AG09309 (cell line): ENCODE data around the gene FCN1.
"Not testable (repeated sequence)": the region's sequence is repeated elsewhere in the genome, so short reads cannot be mapped to it uniquely, and the experiment has no call there.

ENCODE experiments used
- DNase-seq: peaks from one replicate; pipeline ENCODE4 v3.0.0-alpha.2; 2010; ENCODE audit warnings: low read depth
- H3K4me3 ChIP-seq: 2 replicates; pipeline ENCODE4 v1.5.1; 2011; ENCODE audit warnings: mild to moderate bottlenecking, low read depth, low read length, moderate library complexity; ENCODE audit not compliant: control insufficient read depth
- TF ChIP-seq, protein P1 (sequence below): IDR thresholded peaks from 2 replicates; pipeline ENCODE4 v1.5.1; 2011; ENCODE audit warnings: mild to moderate bottlenecking, low read depth, low read length, inconsistent platforms; ENCODE audit not compliant: insufficient read depth, control insufficient read depth; ENCODE audit errors: missing control alignments

FCN1 gene

DNA sequence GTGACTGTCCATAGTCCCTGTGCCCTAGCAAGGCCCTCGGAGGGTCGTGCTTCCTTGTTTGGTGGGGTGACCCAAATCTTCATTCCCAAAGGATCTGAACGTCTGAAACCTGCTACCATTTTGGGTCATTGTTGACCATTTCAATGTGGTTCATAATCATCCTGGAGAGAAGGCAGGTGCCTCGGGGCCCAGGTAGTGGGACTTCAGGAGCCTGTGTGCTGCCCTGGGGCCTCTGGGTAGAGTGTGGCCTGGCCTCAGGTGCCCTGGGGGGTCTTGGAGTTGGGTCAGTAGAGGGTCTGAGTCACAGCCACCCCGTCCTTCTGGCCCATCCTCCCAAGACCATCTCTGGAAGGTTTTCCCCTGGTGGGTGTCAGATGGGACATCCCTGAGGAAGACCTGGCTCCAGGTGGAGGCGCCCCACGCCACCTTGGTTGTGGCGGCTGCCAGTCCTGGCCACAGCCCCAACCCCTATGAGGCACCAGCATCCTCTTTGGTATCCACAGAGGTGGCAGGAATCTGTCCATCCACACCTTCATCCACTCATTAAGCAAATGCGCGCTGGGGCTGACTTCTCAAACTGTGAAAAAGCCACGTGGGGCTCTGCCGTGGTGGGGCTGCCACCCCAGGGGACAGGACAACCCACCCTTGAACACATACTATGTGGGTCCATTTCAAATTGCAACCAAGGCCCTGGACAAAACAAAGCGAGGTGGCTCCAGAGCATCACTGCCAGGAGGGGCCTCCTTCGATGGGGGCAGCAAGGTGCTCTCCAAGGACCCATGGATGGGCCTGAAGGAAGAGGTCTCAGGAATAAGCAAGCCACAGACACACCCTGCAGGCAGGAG is 41.6 kb upstream of the FCN1 start:
- DNase-seq = no peak
- TF ChIP-seq, protein P1, sequence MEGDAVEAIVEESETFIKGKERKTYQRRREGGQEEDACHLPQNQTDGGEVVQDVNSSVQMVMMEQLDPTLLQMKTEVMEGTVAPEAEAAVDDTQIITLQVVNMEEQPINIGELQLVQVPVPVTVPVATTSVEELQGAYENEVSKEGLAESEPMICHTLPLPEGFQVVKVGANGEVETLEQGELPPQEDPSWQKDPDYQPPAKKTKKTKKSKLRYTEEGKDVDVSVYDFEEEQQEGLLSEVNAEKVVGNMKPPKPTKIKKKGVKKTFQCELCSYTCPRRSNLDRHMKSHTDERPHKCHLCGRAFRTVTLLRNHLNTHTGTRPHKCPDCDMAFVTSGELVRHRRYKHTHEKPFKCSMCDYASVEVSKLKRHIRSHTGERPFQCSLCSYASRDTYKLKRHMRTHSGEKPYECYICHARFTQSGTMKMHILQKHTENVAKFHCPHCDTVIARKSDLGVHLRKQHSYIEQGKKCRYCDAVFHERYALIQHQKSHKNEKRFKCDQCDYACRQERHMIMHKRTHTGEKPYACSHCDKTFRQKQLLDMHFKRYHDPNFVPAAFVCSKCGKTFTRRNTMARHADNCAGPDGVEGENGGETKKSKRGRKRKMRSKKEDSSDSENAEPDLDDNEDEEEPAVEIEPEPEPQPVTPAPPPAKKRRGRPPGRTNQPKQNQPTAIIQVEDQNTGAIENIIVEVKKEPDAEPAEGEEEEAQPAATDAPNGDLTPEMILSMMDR = no peak
- no peak overlapping the region for H3K4me3 ChIP-seq

DNA sequence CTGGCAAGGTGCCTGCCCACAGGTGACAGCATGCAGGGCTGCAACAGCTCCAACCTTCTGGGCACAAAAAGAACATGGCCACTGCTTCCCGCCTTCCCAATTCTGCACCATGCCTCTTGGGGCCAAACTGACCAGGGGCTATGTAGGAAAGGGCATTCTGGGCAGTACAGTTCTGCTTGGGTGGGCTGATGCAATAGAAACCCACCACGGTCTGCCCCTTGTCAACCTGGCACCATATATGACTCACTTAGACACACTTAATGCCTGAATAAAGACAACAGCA is 40.2 kb upstream of the FCN1 start:
- DNase-seq = no peak
- no peak overlapping the region for H3K4me3 ChIP-seq
- TF ChIP-seq, protein P1 = no peak

DNA sequence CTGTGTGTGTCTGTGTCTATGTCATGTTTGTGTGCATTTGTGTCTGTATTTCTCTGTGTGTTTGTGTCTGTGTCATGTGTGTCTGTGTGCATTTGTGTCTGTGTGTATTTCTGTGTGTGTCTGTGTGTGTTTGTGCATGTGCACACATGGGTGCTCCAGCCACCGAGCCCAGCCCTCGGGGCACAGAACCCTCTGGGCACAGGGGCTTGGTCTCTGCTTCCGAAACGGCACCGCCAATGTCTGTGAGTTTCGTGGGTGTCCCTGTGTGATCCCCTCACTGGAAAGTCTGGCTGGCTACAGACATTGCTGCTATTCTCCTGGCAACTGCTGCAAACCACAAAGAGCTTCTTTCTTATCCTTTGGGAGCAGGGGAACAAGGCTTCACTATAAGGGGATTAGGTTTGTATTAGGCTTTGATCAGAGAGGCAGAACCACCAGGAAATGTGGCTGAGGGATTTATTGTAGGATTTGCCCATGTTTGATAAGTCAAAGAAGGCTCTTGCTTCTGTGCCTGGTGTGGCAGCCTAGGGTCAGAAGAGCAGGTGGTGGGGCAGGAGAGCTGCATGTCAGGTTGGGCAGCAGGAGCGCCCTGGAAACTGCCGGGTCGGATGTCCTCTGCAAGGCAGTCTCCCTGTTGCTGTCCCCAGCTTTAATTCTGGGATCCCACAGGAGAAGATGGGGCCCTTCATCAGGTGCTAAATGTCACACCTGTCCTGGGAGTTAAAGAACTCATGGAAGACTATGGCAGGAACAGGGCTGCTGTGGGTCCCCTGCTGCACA is 39.6 kb upstream of the FCN1 start:
- H3K4me3 ChIP-seq = no peak overlapping the region
- TF ChIP-seq, protein P1 = no peak

DNA sequence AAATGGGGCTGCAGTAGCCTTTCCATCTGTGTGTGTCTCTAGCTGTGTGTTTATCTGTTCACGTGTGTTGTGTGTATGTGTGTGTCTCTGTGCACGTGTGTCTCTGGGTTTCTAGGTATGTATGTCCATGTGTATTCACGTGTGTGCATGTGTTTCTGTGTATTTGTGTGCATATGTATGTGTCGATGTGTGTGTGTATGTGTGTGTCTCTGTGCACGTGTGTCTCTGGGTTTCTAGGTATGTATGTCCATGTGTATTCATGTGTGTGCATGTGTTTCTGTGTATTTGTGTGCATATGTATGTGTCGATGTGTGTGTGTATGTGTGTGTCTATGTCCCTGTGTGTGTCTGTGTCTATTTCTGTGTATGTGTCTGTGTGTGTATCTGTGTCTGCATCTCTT is 38.7 kb upstream of the FCN1 start:
- DNase-seq, H3K4me3 ChIP-seq: not testable (repeated sequence)

More for the DNA sequence above, 39.6 kb upstream of the FCN1 start:
- DNase-seq = no peak

DNA sequence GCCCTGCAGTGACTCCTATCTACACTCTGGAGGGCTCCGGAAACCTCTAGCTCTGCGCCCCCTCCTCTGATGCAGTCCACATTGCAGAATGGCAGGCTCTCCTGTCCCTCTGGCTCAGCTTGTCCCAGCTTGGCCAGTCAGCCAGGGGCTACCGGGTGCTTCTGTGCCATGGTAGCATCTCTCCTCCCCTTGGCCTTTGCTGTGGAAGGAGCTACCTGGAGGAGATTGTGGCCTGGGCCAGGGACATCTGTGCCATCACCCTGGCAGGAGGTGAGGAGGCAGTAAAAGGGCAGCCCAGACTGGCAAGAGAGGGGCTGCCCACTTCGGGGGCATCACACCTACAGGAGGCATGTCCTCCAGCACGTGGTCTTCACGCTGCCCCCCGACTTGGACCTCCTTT is 38.1 kb upstream of the FCN1 start:
- DNase-seq = no peak
- TF ChIP-seq, protein P1 = no peak
- H3K4me3 ChIP-seq = no peak overlapping the region

DNA sequence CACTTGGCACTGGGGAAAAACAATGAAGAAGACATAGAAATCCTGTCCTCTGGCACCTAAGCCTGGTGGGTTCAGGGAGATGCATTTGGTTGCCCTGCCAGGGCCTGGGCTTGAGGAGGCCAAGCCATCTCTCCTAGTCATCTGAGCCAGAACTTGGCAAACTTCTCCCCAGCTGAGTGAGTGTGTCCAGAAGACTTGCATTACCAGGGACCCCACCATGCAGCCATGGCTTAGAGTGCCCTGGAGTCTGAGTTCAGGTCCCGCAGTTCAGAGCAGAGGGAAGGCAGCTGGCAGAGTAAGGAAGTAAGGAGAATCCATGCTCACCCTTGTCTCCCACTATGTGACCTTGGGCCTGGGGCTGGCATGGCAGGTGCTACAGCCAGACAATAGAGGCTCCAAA is 37.4 kb upstream of the FCN1 start:
- no peak for DNase-seq
- H3K4me3 ChIP-seq = no peak overlapping the region
- TF ChIP-seq, protein P1 = no peak

DNA sequence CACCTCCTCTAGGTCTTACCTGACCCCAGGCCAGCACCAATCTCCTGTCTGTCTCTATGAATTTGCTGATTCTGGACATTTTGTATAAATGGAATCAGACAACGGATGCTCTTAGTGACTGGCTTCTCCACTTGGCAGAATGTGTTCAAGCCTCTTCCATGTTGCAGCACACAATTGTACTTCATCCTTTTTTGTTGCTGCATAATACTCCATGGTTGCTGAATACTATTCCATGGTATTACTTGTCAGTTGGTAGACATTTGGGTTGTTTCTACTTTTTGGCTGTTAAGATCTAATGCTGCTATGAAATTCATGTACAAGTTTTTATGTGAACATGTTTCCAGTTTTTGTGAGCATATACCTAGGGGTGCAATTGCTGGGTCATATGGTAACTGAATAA is 34.3 kb upstream of the FCN1 start:
- no peak for DNase-seq
- TF ChIP-seq, protein P1 = no peak
- no peak overlapping the region for H3K4me3 ChIP-seq
